ENCODE data around the gene LDHAL6A. TPM values are rescaled to one million over a fixed set of nuclear protein-coding genes. Genes with fewer than 3 reads are reported as not detected.

LDHAL6A gene
- total and polyA plus RNA-seq, 2 of the 13 experiments (the other 11 are each of a cell fraction or from before 2014, with no cell fraction given), result not detected

DNA sequence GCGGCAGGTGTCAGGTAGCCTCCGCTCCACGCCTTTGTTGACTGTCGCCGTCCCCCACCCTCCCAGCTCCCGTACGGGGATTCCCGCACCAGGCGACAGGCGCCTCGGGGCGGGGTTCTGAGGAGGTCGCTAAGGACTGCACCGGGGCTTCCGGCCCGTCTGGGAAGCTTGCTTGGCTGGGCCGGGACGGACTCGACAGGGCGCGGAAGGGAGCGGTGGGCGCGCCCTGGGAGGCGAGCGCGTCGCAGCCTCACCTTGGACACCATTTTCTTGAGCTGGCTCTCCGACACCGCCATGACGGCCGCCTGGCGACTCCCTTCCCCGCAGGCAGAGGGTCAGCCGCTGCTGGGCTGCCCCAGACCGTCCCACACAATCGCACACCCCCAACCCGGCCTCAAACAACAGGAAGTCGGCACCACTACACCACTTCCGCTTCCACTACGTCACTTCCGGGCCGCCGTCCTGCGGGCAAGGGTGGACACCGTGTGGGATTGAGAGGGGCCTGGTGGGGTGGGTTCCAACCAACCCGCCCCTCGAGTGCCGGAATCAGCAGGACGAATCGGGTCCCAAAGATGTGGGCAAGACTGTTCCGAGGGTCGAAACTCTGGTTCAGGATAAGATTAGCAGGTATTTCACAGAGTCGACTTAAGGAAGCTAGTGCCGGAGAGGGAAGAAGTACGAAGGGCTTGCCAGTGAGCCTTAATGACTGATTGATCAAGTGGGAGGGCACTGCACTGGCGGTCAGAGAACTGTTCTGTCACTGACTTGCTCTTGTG lies 71.1 kb downstream of the LDHAL6A start, which contains the start of gene TSG101 (continued):
- TF ChIP-seq AKAP8 (CRISPR knock-in tag; IDR thresholded peaks at IDR 0.05) (peak; percentile 69; the same call in 1 of the 2 replicates), ASH2L (IDR thresholded peaks at IDR 0.05; ENCODE audit: insufficient read length, low read depth, low read length) (peak; percentile 97), ZFP90 (CRISPR knock-in tag; IDR thresholded peaks at IDR 0.05; ENCODE audit: borderline replicate concordance) (peak; percentile 60; the same call in 1 of the 2 replicates), ZNF780A (CRISPR knock-in tag; IDR thresholded peaks at IDR 0.05) (peak; percentile 77; the same call in 1 of the 2 replicates), ZZZ3 (CRISPR knock-in tag; IDR thresholded peaks at IDR 0.05; ENCODE audit: borderline replicate concordance) (0 out of 2 replicates have a peak, but pooled peaks have one; percentile 76), ZNF317 (CRISPR knock-in tag; IDR thresholded peaks at IDR 0.05) (peak; percentile 69), ZFP36L2 (CRISPR knock-in tag; IDR thresholded peaks at IDR 0.05) (peak; percentile 77; the same call in 1 of the 2 replicates), YEATS2 (CRISPR knock-in tag; IDR thresholded peaks at IDR 0.05; ENCODE audit: borderline replicate concordance) (peak; percentile 95; the same call in 1 of the 2 replicates), RXRB (CRISPR knock-in tag; IDR thresholded peaks at IDR 0.05; ENCODE audit: borderline replicate concordance) (peak; percentile 29), RORA (CRISPR knock-in tag; IDR thresholded peaks at IDR 0.05) (no peak), NCOA5 (CRISPR knock-in tag; IDR thresholded peaks at IDR 0.05) (no peak), ZNF776 (CRISPR knock-in tag; IDR thresholded peaks at IDR 0.05) (peak; percentile 89; the same call in 1 of the 2 replicates), PAF1 (CRISPR knock-in tag; IDR thresholded peaks at IDR 0.05) (no peak), RNF2 (conservative IDR thresholded peaks at IDR 0.05; ENCODE audit: low read depth) (peak; percentile 73; the same call in 1 of the 2 replicates), E2F5 (CRISPR knock-in tag; conservative IDR thresholded peaks at IDR 0.05) (peak; percentile 65; the same call in 1 of the 2 replicates), STAG1 (CRISPR knock-in tag; IDR thresholded peaks at IDR 0.05) (peak; percentile 14; the same call in 1 of the 2 replicates), UBTF (CRISPR knock-in tag; IDR thresholded peaks at IDR 0.05) (peak; percentile 97), FLYWCH1 (CRISPR knock-in tag; IDR thresholded peaks at IDR 0.05) (no peak), ZNF230 (CRISPR knock-in tag; IDR thresholded peaks at IDR 0.05) (peak; percentile 82; the same call in 1 of the 2 replicates)
- TF ChIP-seq, protein P1, sequence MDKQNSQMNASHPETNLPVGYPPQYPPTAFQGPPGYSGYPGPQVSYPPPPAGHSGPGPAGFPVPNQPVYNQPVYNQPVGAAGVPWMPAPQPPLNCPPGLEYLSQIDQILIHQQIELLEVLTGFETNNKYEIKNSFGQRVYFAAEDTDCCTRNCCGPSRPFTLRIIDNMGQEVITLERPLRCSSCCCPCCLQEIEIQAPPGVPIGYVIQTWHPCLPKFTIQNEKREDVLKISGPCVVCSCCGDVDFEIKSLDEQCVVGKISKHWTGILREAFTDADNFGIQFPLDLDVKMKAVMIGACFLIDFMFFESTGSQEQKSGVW (CRISPR knock-in tag; IDR thresholded peaks at IDR 0.05; ENCODE audit: borderline replicate concordance), result no peak
- TF ChIP-seq, protein P2, sequence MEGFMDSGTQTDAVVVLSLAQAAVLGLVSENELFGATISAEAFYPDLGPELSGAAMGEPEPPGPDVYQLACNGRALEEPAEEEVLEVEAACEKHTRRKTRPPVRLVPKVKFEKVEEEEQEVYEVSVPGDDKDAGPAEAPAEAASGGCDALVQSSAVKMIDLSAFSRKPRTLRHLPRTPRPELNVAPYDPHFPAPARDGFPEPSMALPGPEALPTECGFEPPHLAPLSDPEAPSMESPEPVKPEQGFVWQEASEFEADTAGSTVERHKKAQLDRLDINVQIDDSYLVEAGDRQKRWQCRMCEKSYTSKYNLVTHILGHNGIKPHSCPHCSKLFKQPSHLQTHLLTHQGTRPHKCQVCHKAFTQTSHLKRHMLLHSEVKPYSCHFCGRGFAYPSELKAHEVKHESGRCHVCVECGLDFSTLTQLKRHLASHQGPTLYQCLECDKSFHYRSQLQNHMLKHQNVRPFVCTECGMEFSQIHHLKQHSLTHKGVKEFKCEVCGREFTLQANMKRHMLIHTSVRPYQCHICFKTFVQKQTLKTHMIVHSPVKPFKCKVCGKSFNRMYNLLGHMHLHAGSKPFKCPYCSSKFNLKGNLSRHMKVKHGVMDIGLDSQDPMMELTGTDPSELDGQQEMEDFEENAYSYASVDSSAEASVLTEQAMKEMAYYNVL (CRISPR knock-in tag; IDR thresholded peaks at IDR 0.05; ENCODE audit: borderline replicate concordance), result peak; percentile 51; the same call in 1 of the 2 replicates
- TF ChIP-seq, protein P3, sequence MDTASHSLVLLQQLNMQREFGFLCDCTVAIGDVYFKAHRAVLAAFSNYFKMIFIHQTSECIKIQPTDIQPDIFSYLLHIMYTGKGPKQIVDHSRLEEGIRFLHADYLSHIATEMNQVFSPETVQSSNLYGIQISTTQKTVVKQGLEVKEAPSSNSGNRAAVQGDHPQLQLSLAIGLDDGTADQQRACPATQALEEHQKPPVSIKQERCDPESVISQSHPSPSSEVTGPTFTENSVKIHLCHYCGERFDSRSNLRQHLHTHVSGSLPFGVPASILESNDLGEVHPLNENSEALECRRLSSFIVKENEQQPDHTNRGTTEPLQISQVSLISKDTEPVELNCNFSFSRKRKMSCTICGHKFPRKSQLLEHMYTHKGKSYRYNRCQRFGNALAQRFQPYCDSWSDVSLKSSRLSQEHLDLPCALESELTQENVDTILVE (CRISPR knock-in tag; IDR thresholded peaks at IDR 0.05), result peak; percentile 86

Measured in HepG2 (cell line).